Retina (tissue), 1 donor: Measurements from ENCODE around the gene CBX1.
"Not testable (repeated sequence)": the region's sequence is repeated elsewhere in the genome, so short reads cannot be mapped to it uniquely, and the experiment has no call there.

Experiments
- DNase-seq: peaks from one replicate; pipeline ENCODE4 v3.0.0-alpha.2; 2016

Gene CBX1

GRCh38 chr17:48071654-48072053 is 29.6 kb downstream of the CBX1 start:
- no peak for DNase-seq

- DNase-seq, result no peak
These were observed 31.1 kb downstream of the CBX1 start for GRCh38 chr17:48070195-48070594.

- no peak for DNase-seq
These were observed 32.8 kb downstream of the CBX1 start for GRCh38 chr17:48068491-48068961.

- DNase-seq, result not testable (repeated sequence)
These were observed 33.5 kb downstream of the CBX1 start for GRCh38 chr17:48067808-48068207.

GRCh38 chr17:48067245-48067644 is 34.0 kb downstream of the CBX1 start:
- no peak for DNase-seq

- no peak for DNase-seq
These were observed 34.6 kb downstream of the CBX1 start for GRCh38 chr17:48066656-48067055.

- no peak for DNase-seq
These were observed 35.1 kb downstream of the CBX1 start for GRCh38 chr17:48066192-48066591.

GRCh38 chr17:48064638-48065037 is 36.6 kb downstream of the CBX1 start:
- no peak for DNase-seq

- no peak for DNase-seq
These were observed 39.0 kb downstream of the CBX1 start for GRCh38 chr17:48062273-48062672.

GRCh38 chr17:48060249-48060648 is 41.0 kb downstream of the CBX1 start:
- DNase-seq, result no peak

GRCh38 chr17:48059125-48059668 is 42.1 kb downstream of the CBX1 start:
- no peak for DNase-seq

GRCh38 chr17:48058393-48059124 is 42.7 kb downstream of the CBX1 start:
- no peak for DNase-seq

GRCh38 chr17:48057626-48058025 is 43.7 kb downstream of the CBX1 start:
- DNase-seq, result no peak

- no peak for DNase-seq
These were observed 44.4 kb downstream of the CBX1 start for GRCh38 chr17:48056879-48057278.

- no peak for DNase-seq
These were observed 45.0 kb downstream of the CBX1 start for GRCh38 chr17:48056246-48056745.

- DNase-seq, result no peak
These were observed 45.6 kb downstream of the CBX1 start for GRCh38 chr17:48055531-48056245.

GRCh38 chr17:48054238-48055185 is 46.8 kb downstream of the CBX1 start:
- peak; percentile 87 for DNase-seq

GRCh38 chr17:48053758-48054237 is 47.5 kb downstream of the CBX1 start:
- peak; percentile 17 for DNase-seq

- DNase-seq, result no peak
These were observed 48.1 kb downstream of the CBX1 start for GRCh38 chr17:48052956-48053757.

- no peak for DNase-seq
These were observed 49.4 kb downstream of the CBX1 start for GRCh38 chr17:48051706-48052486.

- DNase-seq, result no peak
These were observed 50.0 kb downstream of the CBX1 start for GRCh38 chr17:48051283-48051682.
